AG04450 (cell line): ENCODE measurements around the gene B3GNT7. TPM values are rescaled to one million over a fixed set of nuclear protein-coding genes. Genes with fewer than 3 reads are reported as not detected.
"Not testable (repeated sequence)": the region's sequence is repeated elsewhere in the genome, so short reads cannot be mapped to it uniquely, and the experiment has no call there.

Experiments
- CTCF ChIA-PET: fragments of 300-600, 350-600 bp; formaldehyde crosslinking; extraction: SDS; loops from one replicate; lab custom pipeline; 2022; ENCODE audit warnings: antibody characterized with exemption, inconsistent platforms; lab: Charles Lee
- POLR2A ChIA-PET: fragments of 350-600 bp; formaldehyde crosslinking; extraction: SDS; loops from one replicate; lab custom pipeline; 2021; ENCODE audit warnings: antibody characterized with exemption, inconsistent platforms; lab: Yijun Ruan, JAX
- DNase-seq: peaks from one replicate; pipeline ENCODE4 v3.0.0-alpha.2; 2011; ENCODE audit warnings: low read depth, low spot score
- H3K27ac ChIP-seq: one replicate; pipeline ENCODE4 v1.5.1; 2012; ENCODE audit warnings: low read depth, low read length, control low read depth
- H3K27me3 ChIP-seq: one replicate; pipeline ENCODE4 v1.6.0; 2012; ENCODE audit warnings: low read length; ENCODE audit not compliant: control insufficient read depth, insufficient read depth
- H3K4me3 ChIP-seq: 2 replicates; pipeline ENCODE4 v1.5.1; 2011; ENCODE audit warnings: mild to moderate bottlenecking, low read depth, low read length, control low read depth
- H3K9me3 ChIP-seq: 2 replicates; pipeline ENCODE4 v1.5.1; 2012; ENCODE audit warnings: low read length; ENCODE audit not compliant: control insufficient read depth, insufficient read depth
- polyA plus RNA-seq: library from polyadenylated mRNA; depleted of rRNA; stranded (reverse); fragments of >200 nt; gene quantifications from 2 replicates; pipeline ENCODE4 v1.2.3, GENCODE V29; 2011
- TF ChIP-seq, protein P1 (sequence below): IDR thresholded peaks from 2 replicates; pipeline ENCODE4 v1.5.1; 2011; ENCODE audit warnings: low read depth, low read length, control low read depth, inconsistent platforms

Gene B3GNT7
- polyA plus RNA-seq, 1 experiment, result 0.06 TPM

GRCh38 chr2:231399853-231400680, 4.6 kb downstream of the B3GNT7 start:
- H3K27me3 ChIP-seq, result peaks cover 19% of the 10 kb centered on the region
- no peak overlapping the region for H3K4me3 ChIP-seq
- DNase-seq, result no peak
- H3K27ac ChIP-seq, result no peak overlapping the region
- ChIA-PET POLR2A (interaction anchor here (1.1 kb wide), 1 partner anchor 13 kb away, joined by 3 read pairs; no protein-coding TSS in a partner anchor), CTCF (interaction anchor here (0.7 to 4.1 kb wide), 5 partner anchors 12 to 173 kb away, joined by 3 to 19 read pairs (median 10); no protein-coding TSS in a partner anchor)
- peaks cover 4% of the 10 kb centered on the region; the same call in 1 of the 2 replicates for H3K9me3 ChIP-seq
- TF ChIP-seq, protein P1, sequence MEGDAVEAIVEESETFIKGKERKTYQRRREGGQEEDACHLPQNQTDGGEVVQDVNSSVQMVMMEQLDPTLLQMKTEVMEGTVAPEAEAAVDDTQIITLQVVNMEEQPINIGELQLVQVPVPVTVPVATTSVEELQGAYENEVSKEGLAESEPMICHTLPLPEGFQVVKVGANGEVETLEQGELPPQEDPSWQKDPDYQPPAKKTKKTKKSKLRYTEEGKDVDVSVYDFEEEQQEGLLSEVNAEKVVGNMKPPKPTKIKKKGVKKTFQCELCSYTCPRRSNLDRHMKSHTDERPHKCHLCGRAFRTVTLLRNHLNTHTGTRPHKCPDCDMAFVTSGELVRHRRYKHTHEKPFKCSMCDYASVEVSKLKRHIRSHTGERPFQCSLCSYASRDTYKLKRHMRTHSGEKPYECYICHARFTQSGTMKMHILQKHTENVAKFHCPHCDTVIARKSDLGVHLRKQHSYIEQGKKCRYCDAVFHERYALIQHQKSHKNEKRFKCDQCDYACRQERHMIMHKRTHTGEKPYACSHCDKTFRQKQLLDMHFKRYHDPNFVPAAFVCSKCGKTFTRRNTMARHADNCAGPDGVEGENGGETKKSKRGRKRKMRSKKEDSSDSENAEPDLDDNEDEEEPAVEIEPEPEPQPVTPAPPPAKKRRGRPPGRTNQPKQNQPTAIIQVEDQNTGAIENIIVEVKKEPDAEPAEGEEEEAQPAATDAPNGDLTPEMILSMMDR, result no peak

DNA sequence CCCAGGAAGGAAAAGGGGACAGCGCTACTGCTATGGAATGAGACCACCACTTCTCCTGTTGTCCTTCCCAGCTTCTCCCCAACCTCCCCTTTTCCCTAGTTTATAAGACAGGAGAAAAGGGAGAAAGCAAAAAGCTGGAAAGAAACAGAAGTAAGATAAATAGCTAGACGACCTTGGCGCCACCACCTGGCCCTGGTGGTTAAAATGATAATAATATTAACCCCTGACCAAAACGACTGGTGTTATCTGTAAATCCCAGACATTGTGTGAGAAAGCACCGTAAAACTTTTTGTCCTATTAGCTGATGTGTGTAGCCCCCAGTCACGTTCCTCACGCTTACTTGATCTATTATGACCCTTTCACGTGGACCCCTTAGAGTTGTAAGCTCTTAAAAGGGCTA, 5.2 kb downstream of the B3GNT7 start:
- H3K9me3 ChIP-seq, H3K27ac ChIP-seq, H3K4me3 ChIP-seq, DNase-seq: not testable (repeated sequence)
- ChIA-PET POLR2A (interaction anchor here (1.1 kb wide), 1 partner anchor 14 kb away, joined by 3 read pairs; no protein-coding TSS in a partner anchor), CTCF (interaction anchor here (0.7 to 4.1 kb wide), 5 partner anchors 11 to 174 kb away, joined by 3 to 19 read pairs (median 10); no protein-coding TSS in a partner anchor)
- H3K27me3 ChIP-seq, result peaks cover 15% of the 10 kb centered on the region

DNA sequence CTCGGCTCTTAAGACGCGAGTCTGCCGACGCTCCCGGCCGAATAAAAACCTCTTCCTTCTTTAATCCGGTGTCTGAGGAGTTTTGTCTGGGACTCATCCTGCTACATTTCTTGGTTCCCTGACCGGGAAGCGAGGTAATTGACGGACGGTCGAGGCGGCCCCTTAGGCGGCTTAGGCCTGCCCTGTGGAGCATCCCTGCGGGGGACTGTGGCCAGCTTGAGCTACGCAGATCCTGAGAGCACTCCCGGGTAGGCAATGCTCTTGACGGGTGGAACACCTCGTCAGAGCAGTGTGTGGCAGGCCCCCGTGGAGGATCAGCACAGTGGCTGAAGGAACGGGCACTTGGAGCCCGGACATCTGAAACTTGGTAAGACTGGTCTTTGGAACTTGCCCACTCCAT, 5.6 kb downstream of the B3GNT7 start:
- peaks cover 12% of the 10 kb centered on the region for H3K27me3 ChIP-seq
- not testable (repeated sequence) for DNase-seq, H3K4me3 ChIP-seq, H3K27ac ChIP-seq, H3K9me3 ChIP-seq
- ChIA-PET POLR2A (interaction anchor here (1.1 kb wide), 1 partner anchor 15 kb away, joined by 3 read pairs; no protein-coding TSS in a partner anchor), CTCF (interaction anchor here (1.1 to 4.1 kb wide), 3 partner anchors 11 to 104 kb away, joined by 3 to 19 read pairs (median 16); no protein-coding TSS in a partner anchor)

DNA sequence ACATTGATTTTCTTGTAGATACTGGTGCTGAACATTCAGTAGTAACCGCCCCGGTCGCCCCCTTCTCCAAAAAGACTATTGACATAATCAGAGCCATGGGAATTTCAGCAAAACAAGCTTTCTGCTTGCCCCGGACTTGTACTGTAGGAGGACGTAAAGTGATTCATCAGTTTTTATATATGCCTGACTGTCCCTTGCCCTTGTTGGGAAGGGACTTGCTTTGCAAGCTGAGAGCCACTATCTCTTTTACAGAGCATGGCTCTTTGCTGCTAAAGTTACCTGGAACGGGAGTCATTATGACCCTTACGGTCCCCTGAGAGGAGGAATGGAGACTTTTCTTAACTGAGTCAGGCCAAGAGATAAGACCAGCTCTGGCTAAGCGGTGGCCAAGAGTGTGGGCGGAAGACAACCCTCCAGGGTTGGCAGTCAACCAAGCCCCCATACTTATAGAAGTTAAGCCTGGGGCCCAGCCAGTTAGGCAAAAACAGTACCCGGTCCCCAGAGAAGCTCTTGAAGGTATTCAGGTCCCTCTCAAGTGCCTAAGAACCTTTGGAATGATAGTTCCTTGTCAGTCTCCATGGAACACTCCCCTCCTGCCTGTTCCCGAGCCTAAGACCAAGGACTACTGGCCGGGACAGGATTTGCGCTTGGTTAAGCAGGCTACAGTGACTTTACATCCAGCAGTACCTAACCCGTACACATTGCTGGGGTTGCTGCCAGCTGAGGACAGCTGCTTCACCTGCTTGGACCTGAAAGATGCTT, 8.1 kb downstream of the B3GNT7 start:
- CTCF ChIA-PET, result interaction anchor here (1.1 to 6.0 kb wide), 4 partner anchors 8 to 300 kb away, joined by 3 to 45 read pairs (median 11); no protein-coding TSS in a partner anchor
- POLR2A ChIA-PET, H3K4me3 ChIP-seq, DNase-seq, H3K27ac ChIP-seq, H3K9me3 ChIP-seq, H3K27me3 ChIP-seq: not testable (repeated sequence)

GRCh38 chr2:231404183-231404578, 8.7 kb downstream of the B3GNT7 start:
- H3K9me3 ChIP-seq, H3K4me3 ChIP-seq, H3K27ac ChIP-seq, POLR2A ChIA-PET, H3K27me3 ChIP-seq, DNase-seq: not testable (repeated sequence)
- CTCF ChIA-PET, result interaction anchor here (1.1 to 6.0 kb wide), 3 partner anchors 68 to 300 kb away, joined by 3 to 45 read pairs (median 6); no protein-coding TSS in a partner anchor

DNA sequence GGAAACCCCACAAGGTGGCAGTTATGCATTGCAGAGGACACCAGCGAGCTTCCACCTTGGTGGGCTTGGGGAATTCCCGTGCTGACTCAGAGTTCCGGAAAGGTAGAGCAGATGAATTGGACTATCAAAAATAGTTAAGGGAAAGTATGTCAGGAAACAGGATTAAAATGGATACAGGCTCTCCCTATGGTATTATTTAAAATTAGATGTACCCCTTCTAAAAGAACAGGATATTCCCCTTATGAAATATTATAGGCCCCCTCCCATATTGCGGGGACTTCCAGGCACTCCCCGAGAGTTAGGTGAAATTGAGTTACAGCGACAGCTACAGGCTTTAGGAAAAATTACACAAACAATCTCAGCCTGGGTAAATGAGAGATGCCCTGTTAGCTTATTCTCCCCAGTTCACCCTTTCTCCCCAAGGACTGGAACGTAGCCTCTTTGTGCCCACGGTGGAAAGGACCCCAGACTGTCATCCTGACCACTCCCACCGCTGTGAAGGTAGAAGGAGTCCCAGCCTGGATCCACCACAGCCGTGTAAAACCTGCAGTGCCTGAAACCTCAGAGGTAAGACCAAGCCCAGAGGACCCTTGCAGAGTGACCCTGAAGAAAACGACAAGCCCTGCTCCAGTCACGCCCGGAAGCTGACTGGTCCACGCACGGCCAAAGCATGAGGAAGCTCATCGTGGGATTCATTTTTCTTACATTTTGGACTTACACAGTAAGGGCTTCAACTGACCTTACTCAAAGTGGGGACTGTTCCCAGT, 10.3 kb downstream of the B3GNT7 start:
- CTCF ChIA-PET, result interaction anchor here (0.9 to 6.0 kb wide), 20 partner anchors 9 to 303 kb away, joined by 3 to 45 read pairs (median 4); no protein-coding TSS in a partner anchor
- H3K27me3 ChIP-seq, H3K4me3 ChIP-seq, DNase-seq, H3K27ac ChIP-seq, POLR2A ChIA-PET: not testable (repeated sequence)
- TF ChIP-seq, protein P1, result peak; percentile 31; the same call in 1 of the 2 replicates
- H3K9me3 ChIP-seq, result peaks cover 11% of the 10 kb centered on the region

GRCh38 chr2:231407686-231408085, 12.2 kb downstream of the B3GNT7 start:
- CTCF ChIA-PET, result interaction anchor here (1.6 to 6.0 kb wide), 2 partner anchors 111 to 215 kb away, joined by 6 to 45 read pairs; no protein-coding TSS in a partner anchor
- DNase-seq, POLR2A ChIA-PET, H3K4me3 ChIP-seq, H3K27ac ChIP-seq, H3K27me3 ChIP-seq: not testable (repeated sequence)
- peaks cover 11% of the 10 kb centered on the region for H3K9me3 ChIP-seq

DNA sequence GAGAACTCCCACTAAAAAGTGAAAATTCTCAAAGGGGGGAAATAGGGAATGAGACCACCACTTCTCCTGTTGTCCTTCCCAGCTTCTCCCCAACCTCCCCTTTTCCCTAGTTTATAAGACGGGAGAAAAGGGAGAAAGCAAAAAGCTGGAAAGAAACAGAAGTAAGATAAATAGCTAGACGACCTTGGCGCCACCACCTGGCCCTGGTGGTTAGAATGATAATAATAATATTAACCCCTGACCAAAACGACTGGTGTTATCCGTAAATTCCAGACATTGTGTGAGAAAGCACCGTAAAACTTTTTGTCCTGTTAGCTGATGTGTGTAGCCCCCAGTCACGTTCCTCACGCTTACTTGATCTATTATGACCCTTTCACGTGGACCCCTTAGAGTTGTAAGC, 12.8 kb downstream of the B3GNT7 start:
- POLR2A ChIA-PET, H3K4me3 ChIP-seq, H3K27me3 ChIP-seq, H3K27ac ChIP-seq, DNase-seq: not testable (repeated sequence)
- CTCF ChIA-PET, result interaction anchor here (0.6 kb wide), 1 partner anchor 42 kb away, joined by 3 read pairs; no protein-coding TSS in a partner anchor
- H3K9me3 ChIP-seq, result peaks cover 11% of the 10 kb centered on the region
